ENCODE measurements around the gene WDPCP.
"Not testable (repeated sequence)": the region's sequence is repeated elsewhere in the genome, so short reads cannot be mapped to it uniquely, and the experiment has no call there.

WDPCP gene

GRCh38 chr2:63610525-63610924, 22.2 kb upstream of the WDPCP start:
- Histone ChIP-seq H3K4me1 (ENCODE audit: insufficient read depth, low read length) (peaks cover 21% of the 10 kb centered on the region), H3K36me3 (ENCODE audit: insufficient read depth, low read length) (peaks cover 9% of the 10 kb centered on the region; the same call in 1 of the 2 replicates), H3K9me3 (ENCODE audit: control insufficient read depth, insufficient read depth, low read length) (peaks cover 5% of the 10 kb centered on the region; the same call in 1 of the 2 replicates), H3K9ac (ENCODE audit: low read depth, low read length) (no peak overlapping the region)

- not testable (repeated sequence) for H3K9me3 ChIP-seq (ENCODE audit: control insufficient read depth, insufficient read depth, low read length); H3K9ac ChIP-seq (ENCODE audit: low read depth, low read length)
Measured at GRCh38 chr2:63608865-63609264, 20.6 kb upstream of the WDPCP start.

GRCh38 chr2:63604666-63605065, 16.4 kb upstream of the WDPCP start:
- peaks cover 35% of the 10 kb centered on the region for H3K36me3 ChIP-seq (ENCODE audit: insufficient read depth, low read length)
- no peaks in the 10 kb centered on the region for H3K9me3 ChIP-seq (ENCODE audit: control insufficient read depth, insufficient read depth, low read length)

More at GRCh38 chr2:63608865-63609264, 20.6 kb upstream of the WDPCP start:
- Histone ChIP-seq H3K4me1 (ENCODE audit: insufficient read depth, low read length) (peaks cover 13% of the 10 kb centered on the region), H3K36me3 (ENCODE audit: insufficient read depth, low read length) (peaks cover 21% of the 10 kb centered on the region)

GRCh38 chr2:63600881-63601460, 12.7 kb upstream of the WDPCP start:
- H3K36me3 ChIP-seq (ENCODE audit: insufficient read depth, low read length), result peaks cover 41% of the 10 kb centered on the region
- H3K4me1 ChIP-seq (ENCODE audit: insufficient read depth, low read length), result no peaks in the 10 kb centered on the region
- no peaks in the 10 kb centered on the region for H3K9me3 ChIP-seq (ENCODE audit: control insufficient read depth, insufficient read depth, low read length)
- H3K9ac ChIP-seq (ENCODE audit: low read depth, low read length), result no peak overlapping the region

More at GRCh38 chr2:63604666-63605065, 16.4 kb upstream of the WDPCP start:
- Histone ChIP-seq H3K4me1 (ENCODE audit: insufficient read depth, low read length) (no peaks in the 10 kb centered on the region), H3K9ac (ENCODE audit: low read depth, low read length) (no peak overlapping the region)

GRCh38 chr2:63598981-63599380, 10.7 kb upstream of the WDPCP start:
- Histone ChIP-seq H3K9ac (ENCODE audit: low read depth, low read length) (no peak overlapping the region), H3K4me1 (ENCODE audit: insufficient read depth, low read length) (no peaks in the 10 kb centered on the region), H3K36me3 (ENCODE audit: insufficient read depth, low read length) (peaks cover 35% of the 10 kb centered on the region), H3K9me3 (ENCODE audit: control insufficient read depth, insufficient read depth, low read length) (no peaks in the 10 kb centered on the region)

GRCh38 chr2:63596401-63596883, 8.2 kb upstream of the WDPCP start:
- peaks cover 36% of the 10 kb centered on the region for H3K36me3 ChIP-seq (ENCODE audit: insufficient read depth, low read length)

GRCh38 chr2:63594660-63595059, 6.4 kb upstream of the WDPCP start:
- no peaks in the 10 kb centered on the region for H3K9me3 ChIP-seq (ENCODE audit: control insufficient read depth, insufficient read depth, low read length)
- H3K9ac ChIP-seq (ENCODE audit: low read depth, low read length), result no peak overlapping the region
- peaks cover 11% of the 10 kb centered on the region; the same call in 1 of the 2 replicates for H3K4me1 ChIP-seq (ENCODE audit: insufficient read depth, low read length)
- peaks cover 22% of the 10 kb centered on the region; the same call in 1 of the 2 replicates for H3K36me3 ChIP-seq (ENCODE audit: insufficient read depth, low read length)

More at GRCh38 chr2:63596401-63596883, 8.2 kb upstream of the WDPCP start:
- H3K9me3 ChIP-seq (ENCODE audit: control insufficient read depth, insufficient read depth, low read length), result no peaks in the 10 kb centered on the region
- H3K4me1 ChIP-seq (ENCODE audit: insufficient read depth, low read length), result no peaks in the 10 kb centered on the region
- no peak overlapping the region for H3K9ac ChIP-seq (ENCODE audit: low read depth, low read length)

GRCh38 chr2:63591566-63592175, 3.4 kb upstream of the WDPCP start:
- Histone ChIP-seq H3K36me3 (ENCODE audit: insufficient read depth, low read length) (peaks cover 16% of the 10 kb centered on the region; the same call in 1 of the 2 replicates), H3K9ac (ENCODE audit: low read depth, low read length) (no peak overlapping the region), H3K4me1 (ENCODE audit: insufficient read depth, low read length) (peaks cover 11% of the 10 kb centered on the region; the same call in 1 of the 2 replicates), H3K9me3 (ENCODE audit: control insufficient read depth, insufficient read depth, low read length) (no peaks in the 10 kb centered on the region)

- H3K9me3 ChIP-seq (ENCODE audit: control insufficient read depth, insufficient read depth, low read length), result no peaks in the 10 kb centered on the region
- H3K4me1 ChIP-seq (ENCODE audit: insufficient read depth, low read length), result peaks cover 11% of the 10 kb centered on the region; the same call in 1 of the 2 replicates
- H3K36me3 ChIP-seq (ENCODE audit: insufficient read depth, low read length), result peaks cover 11% of the 10 kb centered on the region; the same call in 1 of the 2 replicates
- H3K9ac ChIP-seq (ENCODE audit: low read depth, low read length), result no peak overlapping the region
Measured at GRCh38 chr2:63590626-63591408, 2.5 kb upstream of the WDPCP start.

GRCh38 chr2:63589148-63589958, 1.1 kb upstream of the WDPCP start:
- H3K36me3 ChIP-seq (ENCODE audit: insufficient read depth, low read length), result peaks cover 3% of the 10 kb centered on the region; the same call in 1 of the 2 replicates
- H3K9ac ChIP-seq (ENCODE audit: low read depth, low read length), result peak overlapping the region; percentile 84
- H3K9me3 ChIP-seq (ENCODE audit: control insufficient read depth, insufficient read depth, low read length), result no peaks in the 10 kb centered on the region
- peaks cover 11% of the 10 kb centered on the region; the same call in 1 of the 2 replicates for H3K4me1 ChIP-seq (ENCODE audit: insufficient read depth, low read length)

GRCh38 chr2:63587814-63588384, 378 bp downstream of the WDPCP start:
- Histone ChIP-seq H3K9ac (ENCODE audit: low read depth, low read length) (peak overlapping the region; percentile 57), H3K36me3 (ENCODE audit: insufficient read depth, low read length) (no peaks in the 10 kb centered on the region; the same call in 1 of the 2 replicates), H3K4me1 (ENCODE audit: insufficient read depth, low read length) (peaks cover 11% of the 10 kb centered on the region; the same call in 1 of the 2 replicates), H3K9me3 (ENCODE audit: control insufficient read depth, insufficient read depth, low read length) (no peaks in the 10 kb centered on the region)

- Histone ChIP-seq H3K9me3 (ENCODE audit: control insufficient read depth, insufficient read depth, low read length) (no peaks in the 10 kb centered on the region), H3K36me3 (ENCODE audit: insufficient read depth, low read length) (no peaks in the 10 kb centered on the region), H3K9ac (ENCODE audit: low read depth, low read length) (no peak overlapping the region), H3K4me1 (ENCODE audit: insufficient read depth, low read length) (peaks cover 4% of the 10 kb centered on the region; the same call in 1 of the 2 replicates)
Measured at GRCh38 chr2:63582873-63583272, 5.4 kb downstream of the WDPCP start.

- H3K4me1 ChIP-seq (ENCODE audit: insufficient read depth, low read length), result peaks cover 4% of the 10 kb centered on the region; the same call in 1 of the 2 replicates
- H3K36me3 ChIP-seq (ENCODE audit: insufficient read depth, low read length), result no peaks in the 10 kb centered on the region
- H3K9ac ChIP-seq (ENCODE audit: low read depth, low read length), result no peak overlapping the region
- no peaks in the 10 kb centered on the region for H3K9me3 ChIP-seq (ENCODE audit: control insufficient read depth, insufficient read depth, low read length)
Measured at GRCh38 chr2:63581298-63581961, 6.8 kb downstream of the WDPCP start.

Measured in ES-I3 (cell line).